Osteocyte (in vitro differentiated cells): ENCODE results near the gene IGBP1. TPM values are rescaled to one million over a fixed set of nuclear protein-coding genes. Genes with fewer than 3 reads are reported as not detected.

ENCODE experiments used
- DNase-seq: peaks from one replicate; pipeline ENCODE4 v3.0.0; 2021; ENCODE audit warnings: mixed read lengths; ENCODE audit not compliant: unreplicated experiment; ENCODE audit errors: extremely low spot score
- H3K27ac Mint-ChIP-seq: one replicate; pipeline ENCODE4 v1.8.0; 2021; ENCODE audit warnings: mild to moderate bottlenecking, mixed read lengths; ENCODE audit not compliant: unreplicated experiment
- H3K27me3 Mint-ChIP-seq: one replicate; pipeline ENCODE4 v1.8.0; 2021; ENCODE audit warnings: mixed read lengths; ENCODE audit not compliant: unreplicated experiment
- H3K36me3 Mint-ChIP-seq: one replicate; pipeline ENCODE4 v1.8.0; 2021; ENCODE audit warnings: mixed read lengths; ENCODE audit not compliant: unreplicated experiment
- H3K4me1 Mint-ChIP-seq: one replicate; pipeline ENCODE4 v1.8.0; 2021; ENCODE audit warnings: mixed read lengths; ENCODE audit not compliant: unreplicated experiment
- H3K4me3 Mint-ChIP-seq: one replicate; pipeline ENCODE4 v1.8.0; 2021; ENCODE audit warnings: mild to moderate bottlenecking, moderate library complexity, mixed read lengths; ENCODE audit not compliant: unreplicated experiment
- H3K9me3 Mint-ChIP-seq: one replicate; pipeline ENCODE4 v1.8.0; 2021; ENCODE audit warnings: mixed read lengths; ENCODE audit not compliant: unreplicated experiment
- total RNA-seq: library from RNA; stranded (reverse); gene quantifications from 2 replicates; pipeline ENCODE4 v1.2.1, GENCODE V29; 2021
- TF ChIP-seq, protein P1 (sequence below): fragments of 200-600 bp; sonication (generic); IDR thresholded peaks from 2 replicates; pipeline ENCODE4 v1.5.0; 2021; ENCODE audit warnings: antibody characterized with exemption, mild to moderate bottlenecking, moderate library complexity

Gene IGBP1
- total RNA-seq, 1 donor from 2014 or later = 49.4 TPM

DNA sequence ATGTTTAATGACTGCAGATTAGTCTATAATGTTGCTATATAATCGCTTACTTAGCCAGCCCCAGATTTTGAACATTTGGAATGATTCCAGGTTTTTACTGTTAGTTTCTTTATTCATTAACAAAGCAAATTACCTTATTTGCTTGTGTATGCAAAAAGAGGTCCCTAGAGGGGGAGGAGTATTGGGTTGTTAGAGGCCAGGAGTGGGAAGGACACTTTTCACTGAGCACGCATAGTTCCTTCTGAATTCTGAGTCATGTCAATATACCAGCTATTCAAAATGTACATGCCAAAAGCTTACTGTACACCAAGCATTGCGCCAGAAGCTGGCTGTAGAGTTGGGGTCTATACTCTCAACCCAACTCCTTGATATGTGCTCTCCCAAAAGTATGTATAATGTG is 39.0 kb downstream of the IGBP1 start:
- Mint-ChIP-seq H3K27me3 (no peaks in the 10 kb centered on the region), H3K36me3 (no peaks in the 10 kb centered on the region), H3K4me3 (no peak overlapping the region), H3K27ac (no peak overlapping the region), H3K4me1 (peaks cover 16% of the 10 kb centered on the region), H3K9me3 (peaks cover 10% of the 10 kb centered on the region)
- TF ChIP-seq, protein P1, sequence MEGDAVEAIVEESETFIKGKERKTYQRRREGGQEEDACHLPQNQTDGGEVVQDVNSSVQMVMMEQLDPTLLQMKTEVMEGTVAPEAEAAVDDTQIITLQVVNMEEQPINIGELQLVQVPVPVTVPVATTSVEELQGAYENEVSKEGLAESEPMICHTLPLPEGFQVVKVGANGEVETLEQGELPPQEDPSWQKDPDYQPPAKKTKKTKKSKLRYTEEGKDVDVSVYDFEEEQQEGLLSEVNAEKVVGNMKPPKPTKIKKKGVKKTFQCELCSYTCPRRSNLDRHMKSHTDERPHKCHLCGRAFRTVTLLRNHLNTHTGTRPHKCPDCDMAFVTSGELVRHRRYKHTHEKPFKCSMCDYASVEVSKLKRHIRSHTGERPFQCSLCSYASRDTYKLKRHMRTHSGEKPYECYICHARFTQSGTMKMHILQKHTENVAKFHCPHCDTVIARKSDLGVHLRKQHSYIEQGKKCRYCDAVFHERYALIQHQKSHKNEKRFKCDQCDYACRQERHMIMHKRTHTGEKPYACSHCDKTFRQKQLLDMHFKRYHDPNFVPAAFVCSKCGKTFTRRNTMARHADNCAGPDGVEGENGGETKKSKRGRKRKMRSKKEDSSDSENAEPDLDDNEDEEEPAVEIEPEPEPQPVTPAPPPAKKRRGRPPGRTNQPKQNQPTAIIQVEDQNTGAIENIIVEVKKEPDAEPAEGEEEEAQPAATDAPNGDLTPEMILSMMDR = no peak
- no peak for DNase-seq

DNA sequence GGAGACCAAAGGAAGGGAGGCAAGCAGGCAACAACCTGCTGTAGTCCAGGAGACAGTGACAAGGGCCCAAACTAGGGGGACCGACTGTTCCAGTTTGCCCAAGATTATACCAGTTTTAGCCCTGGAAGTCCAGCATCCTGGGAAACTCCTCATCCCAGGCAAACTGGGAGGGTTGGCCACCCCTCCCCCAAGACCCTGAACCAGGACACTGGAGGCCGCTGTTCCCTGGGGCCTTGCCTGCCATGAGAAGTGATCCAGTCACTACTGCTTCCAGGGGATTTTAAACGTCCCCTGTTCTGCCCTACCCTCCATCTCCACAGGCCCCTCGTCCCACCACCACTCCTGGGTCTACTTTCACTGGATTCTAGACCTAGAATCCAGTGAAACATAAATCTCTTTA is 39.7 kb downstream of the IGBP1 start:
- H3K9me3 Mint-ChIP-seq = peaks cover 10% of the 10 kb centered on the region
- no peak overlapping the region for H3K27ac Mint-ChIP-seq
- H3K4me1 Mint-ChIP-seq = peaks cover 9% of the 10 kb centered on the region
- H3K27me3 Mint-ChIP-seq = no peaks in the 10 kb centered on the region
- no peak for DNase-seq
- TF ChIP-seq, protein P1 = no peak
- no peak overlapping the region for H3K4me3 Mint-ChIP-seq
- H3K36me3 Mint-ChIP-seq = no peaks in the 10 kb centered on the region

DNA sequence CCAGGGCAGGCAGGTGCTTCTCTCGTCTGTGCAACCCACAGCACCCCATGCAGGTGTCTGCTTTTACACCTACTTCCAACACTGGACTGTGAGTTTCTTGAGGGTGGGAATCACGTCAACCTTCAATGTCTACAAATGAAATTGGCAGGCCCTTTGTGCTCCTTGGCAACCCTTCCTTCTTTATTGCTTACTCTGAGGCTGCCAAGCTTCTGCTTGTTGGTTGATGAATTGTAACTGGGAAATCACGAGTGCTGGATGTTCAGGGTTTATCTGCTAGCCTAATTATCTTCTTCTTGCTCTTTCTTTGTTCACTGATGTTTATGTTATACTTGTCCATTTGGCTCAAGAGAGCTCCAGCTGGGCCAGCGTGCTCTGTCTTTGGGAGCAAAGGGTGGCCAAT is 41.5 kb downstream of the IGBP1 start:
- Mint-ChIP-seq H3K4me1 (no peaks in the 10 kb centered on the region), H3K9me3 (peaks cover 13% of the 10 kb centered on the region), H3K27ac (no peak overlapping the region), H3K27me3 (no peaks in the 10 kb centered on the region), H3K4me3 (no peak overlapping the region), H3K36me3 (no peaks in the 10 kb centered on the region)
- TF ChIP-seq, protein P1 = no peak
- no peak for DNase-seq

DNA sequence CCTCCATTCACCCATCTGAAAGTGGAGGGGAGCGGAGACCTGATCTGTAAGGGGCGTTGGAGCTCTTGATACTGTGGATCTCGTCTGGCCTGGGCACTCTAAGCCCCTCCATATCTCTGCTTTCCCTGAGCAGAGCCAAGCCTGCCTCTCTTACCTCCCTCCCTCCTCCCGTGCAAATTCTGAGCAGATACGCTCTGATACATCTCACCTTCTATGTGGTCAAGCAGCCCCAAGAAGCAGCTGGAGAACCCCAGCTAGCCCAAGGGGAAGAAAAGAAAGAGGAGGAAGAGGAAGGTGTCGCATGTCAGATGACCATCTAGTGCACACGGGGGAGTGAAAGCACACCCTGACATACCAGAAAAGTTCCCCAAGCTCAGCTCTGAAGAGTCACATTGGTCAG is 42.1 kb downstream of the IGBP1 start:
- Mint-ChIP-seq H3K4me1 (no peaks in the 10 kb centered on the region), H3K9me3 (peaks cover 10% of the 10 kb centered on the region)
- TF ChIP-seq, protein P1 = no peak

DNA sequence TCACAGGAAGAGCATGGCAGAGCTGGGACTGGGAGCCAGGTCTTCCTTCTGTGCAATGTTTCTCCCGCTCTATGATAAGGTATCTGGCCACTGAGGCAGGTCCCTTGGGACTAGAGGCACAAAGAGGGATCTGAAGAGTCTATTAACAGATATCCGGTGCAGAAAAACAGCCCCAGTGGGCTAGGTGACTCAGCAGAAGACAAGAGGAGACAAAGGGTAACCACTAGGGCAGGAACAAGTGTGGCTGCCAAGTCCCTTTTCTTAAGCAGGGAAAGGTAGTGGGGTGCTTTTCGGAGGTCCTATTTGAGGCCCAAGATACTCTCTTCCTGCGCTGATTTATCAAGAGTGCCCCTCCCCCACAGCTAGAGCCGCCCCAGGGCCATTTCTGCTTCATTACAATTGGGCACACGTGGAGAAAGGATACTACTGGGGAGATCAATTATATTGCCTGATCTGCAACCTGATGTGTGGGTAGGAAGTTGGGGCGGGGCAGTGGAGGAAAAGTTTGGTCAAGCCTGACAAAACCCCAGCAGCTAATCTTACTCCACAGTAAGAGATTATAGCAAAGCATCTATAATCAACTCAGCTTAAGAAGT is 43.8 kb downstream of the IGBP1 start, which contains the start of gene DGAT2L6:
Gene DGAT2L6, plus strand, starts transcription at position 546 of the 596 bp plus-strand sequence. CDS start 100 bp downstream, outside the sequence.
- no peaks in the 10 kb centered on the region for H3K36me3 Mint-ChIP-seq
- H3K9me3 Mint-ChIP-seq = peaks cover 8% of the 10 kb centered on the region
- TF ChIP-seq, protein P1 = no peak
- DNase-seq = no peak
- H3K4me3 Mint-ChIP-seq = no peak within 1 kb of the TSS
- no peak within 1 kb of the TSS for H3K27ac Mint-ChIP-seq
- H3K27me3 Mint-ChIP-seq = no peaks in the 10 kb centered on the region
- no peaks in the 10 kb centered on the region for H3K4me1 Mint-ChIP-seq

More for the DNA sequence above, 42.1 kb downstream of the IGBP1 start:
- no peak for DNase-seq
- Mint-ChIP-seq H3K27me3 (no peaks in the 10 kb centered on the region), H3K27ac (no peak overlapping the region), H3K4me3 (no peak overlapping the region), H3K36me3 (no peaks in the 10 kb centered on the region)
